Coronary artery (tissue), 2 donors: ENCODE data around the gene NPHP4.
A peak's percentile ranks its signal among the peaks of the same experiment; 100 is the strongest.

Source experiments
- DNase-seq: peaks from one replicate; pipeline ENCODE4 v3.0.0-alpha.2; 2017; ENCODE audit warnings: low spot score
- H3K27ac ChIP-seq, 2 donors: fragments of 200-600 bp; sonication (generic); one replicate each; pipeline ENCODE4 v1.5.1; 2016 to 2019
- H3K4me3 ChIP-seq: fragments of 200-600 bp; sonication (generic); 2 replicates; pipeline ENCODE4 v1.5.1; 2016; ENCODE audit warnings: mild to moderate bottlenecking, moderate library complexity
- CTCF ChIP-seq: fragments of 200-600 bp; sonication (generic); IDR thresholded peaks from one replicate; pipeline ENCODE4 v1.5.1; 2019; ENCODE audit warnings: antibody characterized with exemption

The NPHP4 gene

GRCh38 chr1:5913876-5914275 lies 78.3 kb downstream of the NPHP4 start:
- TF ChIP-seq CTCF = no peak
- Histone ChIP-seq H3K27ac (no peak overlapping the region), H3K4me3 (no peak overlapping the region)
- peak; percentile 36 for DNase-seq

- no peak overlapping the region for H3K4me3 ChIP-seq
- DNase-seq = peak; percentile 45
- H3K27ac ChIP-seq = no peak overlapping the region
- no peak for TF ChIP-seq CTCF
Measured at GRCh38 chr1:5913078-5913845, 79.0 kb downstream of the NPHP4 start.

- Histone ChIP-seq H3K27ac (no peak overlapping the region), H3K4me3 (no peak overlapping the region)
- peak; percentile 33 for DNase-seq
- TF ChIP-seq CTCF = no peak
Measured at GRCh38 chr1:5911871-5912271, 80.4 kb downstream of the NPHP4 start.

- no peak overlapping the region for H3K27ac ChIP-seq
- no peak for TF ChIP-seq CTCF
- DNase-seq = peak; percentile 41
- H3K4me3 ChIP-seq = no peak overlapping the region
Measured at GRCh38 chr1:5911157-5911556, 81.1 kb downstream of the NPHP4 start.

GRCh38 chr1:5910666-5911065 lies 81.6 kb downstream of the NPHP4 start:
- DNase-seq = peak; percentile 56
- no peak for TF ChIP-seq CTCF
- no peak overlapping the region for H3K4me3 ChIP-seq
- H3K27ac ChIP-seq = no peak overlapping the region

GRCh38 chr1:5910276-5910620 lies 82.0 kb downstream of the NPHP4 start:
- Histone ChIP-seq H3K27ac (no peak overlapping the region), H3K4me3 (no peak overlapping the region)
- TF ChIP-seq CTCF = no peak
- DNase-seq = no peak

- DNase-seq = peak; percentile 60
- no peak for TF ChIP-seq CTCF
- H3K4me3 ChIP-seq = no peak overlapping the region
- H3K27ac ChIP-seq = no peak overlapping the region
Measured at GRCh38 chr1:5909576-5910275, 82.5 kb downstream of the NPHP4 start.
